ENCODE results near the gene CD276.

The CD276 gene

GRCh38 chr15:73711526-73711925 lies 27.3 kb downstream of the CD276 start:
- TF ChIP-seq NFIC (IDR thresholded peaks at IDR 0.05) (no peak), CEBPB (IDR thresholded peaks at IDR 0.05) (no peak), TEAD4 (IDR thresholded peaks at IDR 0.05) (no peak), RAD21 (IDR thresholded peaks at IDR 0.05; ENCODE audit: low read depth) (no peak), EP300 (IDR thresholded peaks at IDR 0.05; ENCODE audit: borderline replicate concordance) (no peak), MAX (IDR thresholded peaks at IDR 0.05) (no peak), TCF12 (IDR thresholded peaks at IDR 0.05; ENCODE audit: low read depth) (no peak), YY1 (IDR thresholded peaks at IDR 0.05; ENCODE audit: low read depth) (no peak), CREB1 (IDR thresholded peaks at IDR 0.05; ENCODE audit: low read depth) (no peak), FOXM1 (IDR thresholded peaks at IDR 0.05; ENCODE audit: borderline replicate concordance, low read depth) (no peak), REST (IDR thresholded peaks at IDR 0.05; ENCODE audit: low read depth) (no peak), ZBTB7A (IDR thresholded peaks at IDR 0.05; ENCODE audit: low read depth) (no peak), EGR1 (IDR thresholded peaks at IDR 0.05) (no peak)

GRCh38 chr15:73712107-73712506 lies 27.9 kb downstream of the CD276 start:
- TF ChIP-seq REST (IDR thresholded peaks at IDR 0.05; ENCODE audit: low read depth) (no peak), TEAD4 (IDR thresholded peaks at IDR 0.05) (no peak), RAD21 (IDR thresholded peaks at IDR 0.05; ENCODE audit: low read depth) (peak; percentile 23; the same call in 1 of the 2 replicates), FOXM1 (IDR thresholded peaks at IDR 0.05; ENCODE audit: borderline replicate concordance, low read depth) (no peak)

- TF ChIP-seq TCF12 (IDR thresholded peaks at IDR 0.05; ENCODE audit: low read depth), result no peak
- TF ChIP-seq USF1 (IDR thresholded peaks at IDR 0.05), result no peak
Observed at GRCh38 chr15:73714695-73715301, 30.6 kb downstream of the CD276 start.

DNA sequence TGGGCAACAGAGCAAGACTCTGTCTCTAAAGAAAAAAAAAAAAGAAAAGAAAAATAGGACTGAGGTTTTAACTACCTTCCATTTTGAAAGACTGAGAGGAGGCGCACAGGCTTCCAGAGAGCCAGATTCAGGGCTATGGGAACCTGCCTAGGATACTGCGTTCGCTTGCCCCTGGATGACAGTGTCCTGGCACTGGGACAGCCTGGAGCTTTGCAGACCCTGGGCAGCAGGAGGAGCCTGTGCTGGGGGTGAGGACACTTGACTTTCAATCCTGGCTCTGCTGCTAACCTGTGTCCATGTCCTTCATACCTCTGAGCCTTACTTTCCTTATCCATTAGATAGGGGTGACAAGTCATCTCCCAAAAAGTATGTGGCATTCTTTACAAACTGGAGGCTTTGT lies 31.2 kb downstream of the CD276 start:
- TF ChIP-seq YY1 (IDR thresholded peaks at IDR 0.05; ENCODE audit: low read depth), result no peak
- TF ChIP-seq RAD21 (IDR thresholded peaks at IDR 0.05; ENCODE audit: low read depth), result no peak
- TF ChIP-seq USF1 (IDR thresholded peaks at IDR 0.05), result no peak
- no peak for TF ChIP-seq NFIC (IDR thresholded peaks at IDR 0.05)
- no peak for TF ChIP-seq REST (IDR thresholded peaks at IDR 0.05; ENCODE audit: low read depth)
- no peak for TF ChIP-seq FOXM1 (IDR thresholded peaks at IDR 0.05; ENCODE audit: borderline replicate concordance, low read depth)
- no peak for TF ChIP-seq TAF1 (IDR thresholded peaks at IDR 0.05; ENCODE audit: low read depth)
- no peak for TF ChIP-seq MAX (IDR thresholded peaks at IDR 0.05)
- TF ChIP-seq CREB1 (IDR thresholded peaks at IDR 0.05; ENCODE audit: low read depth), result no peak
- no peak for TF ChIP-seq EGR1 (IDR thresholded peaks at IDR 0.05)

DNA sequence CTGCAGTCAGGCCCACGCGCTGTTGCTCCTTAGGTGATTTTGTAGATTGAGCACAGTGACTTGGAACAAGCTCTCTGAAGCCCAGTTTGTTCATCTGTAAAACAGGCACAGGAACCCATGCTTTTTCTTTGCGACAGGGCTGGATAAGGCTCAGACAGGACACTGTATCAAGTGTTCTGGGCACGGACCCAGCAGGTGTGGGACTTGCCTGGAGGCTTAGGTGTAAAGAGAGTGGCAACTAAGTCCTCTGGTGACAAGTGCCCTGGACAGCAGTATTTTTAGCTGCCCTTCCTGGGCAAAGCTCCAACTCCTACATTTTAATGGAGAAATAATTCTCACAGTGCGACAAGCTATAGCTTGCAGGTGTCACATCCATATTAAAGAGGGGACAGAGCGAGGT lies 32.2 kb downstream of the CD276 start:
- TF ChIP-seq EGR1 (IDR thresholded peaks at IDR 0.05) (no peak), REST (IDR thresholded peaks at IDR 0.05; ENCODE audit: low read depth) (no peak), TEAD4 (IDR thresholded peaks at IDR 0.05) (no peak), FOXM1 (IDR thresholded peaks at IDR 0.05; ENCODE audit: borderline replicate concordance, low read depth) (no peak), RAD21 (IDR thresholded peaks at IDR 0.05; ENCODE audit: low read depth) (no peak), EP300 (IDR thresholded peaks at IDR 0.05; ENCODE audit: borderline replicate concordance) (no peak), TCF12 (IDR thresholded peaks at IDR 0.05; ENCODE audit: low read depth) (no peak)
